Stimulated activated CD8-positive, alpha-beta memory T cell treated with anti-CD3 and anti-CD28 coated beads, Interleukin-15, amount 100 ng/mL, for 48 hours (primary cell): ENCODE data around the gene PSMD2.

Experiments
- DNase-seq, 2 donors: peaks; one replicate each; pipeline ENCODE4 v3.0.0-alpha.2; 2020; ENCODE audit warnings: low read depth in 2 of 2

Gene PSMD2

DNA sequence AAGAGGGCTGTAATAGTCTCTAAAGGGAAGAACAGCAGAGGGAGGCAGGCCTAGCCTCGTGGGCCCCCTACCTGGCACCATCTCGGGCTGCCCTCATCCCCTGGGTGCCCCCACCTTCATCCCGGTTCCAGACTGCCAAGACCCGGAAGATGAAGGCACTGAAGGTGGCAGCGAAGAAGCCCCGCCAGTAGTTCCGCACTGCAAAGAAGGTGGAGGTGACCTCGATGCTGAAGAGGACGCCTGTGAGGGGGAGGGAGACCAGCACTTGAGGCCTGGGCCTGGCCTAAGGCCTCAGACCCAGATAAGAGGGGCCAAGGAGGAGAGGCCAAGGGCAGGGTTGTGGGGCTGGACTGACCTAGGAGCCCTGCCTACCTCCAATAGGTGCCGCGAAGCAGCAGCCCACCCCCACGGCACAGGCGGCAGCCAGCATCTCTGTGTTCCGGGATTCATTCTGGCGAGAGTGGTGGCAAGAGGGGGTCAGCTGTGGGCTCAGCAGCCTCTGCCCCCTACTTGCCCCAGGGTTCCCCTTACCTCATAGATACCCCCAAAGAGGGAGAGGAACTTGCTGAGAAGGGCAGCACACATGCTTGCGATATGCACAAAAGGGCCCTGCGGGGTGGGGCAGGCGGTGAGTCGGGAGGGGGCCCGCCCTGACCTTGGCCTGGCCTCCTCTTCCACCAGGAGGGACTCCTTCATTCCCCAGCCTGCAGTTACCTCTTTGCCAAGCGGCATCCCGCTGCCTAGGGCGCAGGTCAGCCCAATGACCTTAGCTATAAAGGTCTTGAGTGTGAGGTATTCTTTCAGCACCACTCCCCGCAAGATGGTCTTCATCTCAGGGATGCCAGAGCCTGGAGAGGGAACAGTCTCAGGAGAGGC, 58.4 kb downstream of the PSMD2 start:
- no peak for DNase-seq

DNA sequence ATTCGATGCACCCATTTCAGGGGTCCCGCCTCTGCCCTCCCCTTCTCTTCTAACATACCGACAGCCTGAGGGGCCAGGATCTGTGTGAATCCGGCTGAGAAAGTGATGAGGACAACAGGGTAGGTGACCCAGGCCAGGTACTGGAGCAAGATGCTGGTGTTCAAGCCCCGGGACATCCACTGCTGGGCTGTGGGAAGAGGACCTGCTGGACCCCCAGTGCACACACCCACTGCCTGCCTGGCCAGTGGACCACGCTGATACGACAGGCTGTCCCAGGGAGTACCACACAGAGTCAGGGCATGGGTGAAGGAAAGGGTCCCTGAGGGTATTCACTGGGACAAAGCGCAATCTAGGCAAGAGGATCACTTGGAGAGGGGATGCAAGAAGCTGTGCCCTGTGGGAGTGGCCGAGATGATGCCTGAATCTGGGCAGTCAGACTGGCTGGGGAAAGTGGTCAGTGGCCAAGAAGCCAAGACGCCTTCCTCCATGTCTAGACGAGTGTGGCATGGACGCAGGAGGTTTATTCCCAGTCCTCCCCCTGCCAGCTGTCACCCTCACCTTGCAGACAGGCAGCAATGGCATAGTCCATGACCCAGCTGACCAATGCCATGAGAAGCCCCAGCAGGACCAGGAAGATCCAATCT, 59.2 kb downstream of the PSMD2 start:
- no peak for DNase-seq
